ENCODE data around the gene GTF2F1. TPM values are rescaled to one million over a fixed set of nuclear protein-coding genes. Genes with fewer than 3 reads are reported as not detected.

GTF2F1 gene
- total and polyA plus RNA-seq, 4 donors = 7.4 to 24.4 (median 16.8) TPM

DNA sequence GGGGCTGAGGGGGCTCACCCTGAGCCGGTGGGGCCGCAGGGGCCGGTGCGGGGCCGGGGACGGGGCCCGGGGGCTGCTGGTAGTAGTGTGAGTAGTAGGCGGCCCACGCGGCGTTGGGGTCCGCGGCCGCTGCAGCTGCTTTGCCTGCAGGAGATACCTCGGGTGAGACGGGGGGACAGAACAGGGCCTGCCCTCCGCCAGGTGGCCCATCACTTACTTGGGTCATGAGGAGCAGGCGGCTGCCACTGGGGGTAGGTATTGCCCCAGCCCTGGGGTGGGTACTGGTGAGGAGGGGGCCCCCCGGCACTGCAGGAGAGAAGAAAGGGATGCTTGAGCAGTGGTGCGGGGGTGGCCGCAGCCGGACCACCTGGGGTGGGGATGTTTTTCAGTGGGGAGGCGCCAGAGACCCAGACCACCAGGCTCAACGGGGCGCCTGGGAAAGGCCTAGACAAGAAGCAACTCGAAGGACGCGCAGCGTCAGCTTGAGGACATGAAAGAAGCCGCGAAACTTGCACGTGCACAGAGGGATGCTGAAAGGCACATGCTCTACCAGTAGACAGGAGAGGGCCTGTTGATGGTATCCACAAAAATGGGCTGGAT, 22.7 kb upstream of the GTF2F1 start:
- Histone ChIP-seq H3K27me3 (ENCODE audit: control insufficient read depth in 4 of 4, insufficient read depth in 4 of 4, low read length in 3 of 4) (no peaks in the 10 kb centered on the region), H3K9me3 (ENCODE audit: control insufficient read depth in 4 of 4, low read length in 3 of 4) (no peaks in the 10 kb centered on the region), H3K27ac (ENCODE audit: low read depth in 1 of 2, low read length in 2 of 2) (no peak overlapping the region), H3K4me3 (ENCODE audit: low read depth in 1 of 3, low read length in 3 of 3) (no peak overlapping the region), H3K36me3 (ENCODE audit: control insufficient read depth in 4 of 4, insufficient read depth in 3 of 4, low read depth in 1 of 4, low read length in 3 of 4) (peaks cover 20 to 64% (median 46%) of the 10 kb centered on the region in 4 donors), H3K4me1 (ENCODE audit: control insufficient read depth in 4 of 4, insufficient read depth in 4 of 4, low read length in 3 of 4) (no peaks in the 10 kb centered on the region), H3K9ac (ENCODE audit: low read depth in 1 of 2, low read length in 2 of 2) (no peak overlapping the region)
- 96% methylated on average over 32 of the region's 32 CpGs for WGBS
- no peak for DNase-seq (ENCODE audit: low spot score)
- TF ChIP-seq, protein P1, sequence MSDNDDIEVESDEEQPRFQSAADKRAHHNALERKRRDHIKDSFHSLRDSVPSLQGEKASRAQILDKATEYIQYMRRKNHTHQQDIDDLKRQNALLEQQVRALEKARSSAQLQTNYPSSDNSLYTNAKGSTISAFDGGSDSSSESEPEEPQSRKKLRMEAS (IDR thresholded peaks at IDR 0.05) = no peak
- no peak for TF ChIP-seq SP1 (IDR thresholded peaks at IDR 0.05)

DNA sequence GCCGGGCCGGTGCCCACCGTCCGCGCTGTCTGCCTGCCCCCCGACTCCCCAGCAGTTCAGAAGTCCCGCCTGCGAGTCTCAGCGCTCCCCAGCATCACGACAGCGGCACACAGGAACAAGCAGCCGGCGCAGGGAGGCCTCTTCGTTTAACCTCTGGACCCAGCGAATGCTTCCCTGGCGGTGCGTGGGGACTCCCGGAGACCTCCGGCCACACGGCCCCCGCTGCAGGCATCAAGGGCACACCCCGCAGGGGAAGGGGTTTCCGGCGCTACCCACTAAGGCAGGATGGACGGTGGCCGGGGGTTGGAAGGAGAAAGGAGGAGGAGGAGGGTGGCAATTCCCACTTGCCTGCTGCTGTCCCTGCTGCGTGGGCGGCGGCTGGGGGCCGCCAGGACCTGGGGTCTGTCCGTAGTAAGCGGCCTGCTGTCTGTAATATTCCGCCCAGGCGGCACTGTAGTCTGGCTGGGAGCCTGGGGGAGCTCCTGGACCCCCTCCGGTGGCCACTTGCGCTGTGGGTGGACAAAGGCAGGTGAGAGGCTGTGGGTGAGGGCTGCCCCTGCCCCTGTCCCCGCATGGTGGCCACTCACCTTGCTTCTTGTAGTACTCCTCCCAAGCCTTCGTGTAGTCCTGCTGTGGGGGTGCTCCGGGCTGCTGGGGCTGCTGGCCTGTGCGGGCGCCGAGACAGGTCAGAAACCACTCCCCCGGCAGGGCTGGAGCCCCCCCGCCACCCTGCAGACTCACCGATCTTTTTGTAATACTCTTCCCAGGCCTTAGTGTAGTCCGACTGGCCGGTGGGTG, 22.0 kb upstream of the GTF2F1 start:
- Histone ChIP-seq H3K27ac (ENCODE audit: low read depth in 1 of 2, low read length in 2 of 2) (no peak overlapping the region), H3K9me3 (ENCODE audit: control insufficient read depth in 4 of 4, low read length in 3 of 4) (no peaks in the 10 kb centered on the region), H3K27me3 (ENCODE audit: control insufficient read depth in 4 of 4, insufficient read depth in 4 of 4, low read length in 3 of 4) (no peaks in the 10 kb centered on the region), H3K4me3 (ENCODE audit: low read depth in 1 of 3, low read length in 3 of 3) (no peak overlapping the region), H3K9ac (ENCODE audit: low read depth in 1 of 2, low read length in 2 of 2) (no peak overlapping the region), H3K36me3 (ENCODE audit: control insufficient read depth in 4 of 4, insufficient read depth in 3 of 4, low read depth in 1 of 4, low read length in 3 of 4) (peaks cover 19 to 58% (median 41%) of the 10 kb centered on the region in 4 donors), H3K4me1 (ENCODE audit: control insufficient read depth in 4 of 4, insufficient read depth in 4 of 4, low read length in 3 of 4) (no peaks in the 10 kb centered on the region)
- TF ChIP-seq EGR1 (IDR thresholded peaks at IDR 0.05; ENCODE audit: low read depth in 2 of 2) = no peak
- TF ChIP-seq FOXA1 (IDR thresholded peaks at IDR 0.05) = no peak
- TF ChIP-seq, protein P2, sequence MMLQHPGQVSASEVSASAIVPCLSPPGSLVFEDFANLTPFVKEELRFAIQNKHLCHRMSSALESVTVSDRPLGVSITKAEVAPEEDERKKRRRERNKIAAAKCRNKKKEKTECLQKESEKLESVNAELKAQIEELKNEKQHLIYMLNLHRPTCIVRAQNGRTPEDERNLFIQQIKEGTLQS (IDR thresholded peaks at IDR 0.05) = no peak
- no peak for TF ChIP-seq TAF1 (conservative IDR thresholded peaks at IDR 0.05)
- TF ChIP-seq HNF4G (IDR thresholded peaks at IDR 0.05) = no peak
- TF ChIP-seq RXRA (IDR thresholded peaks at IDR 0.05) = no peak
- TF ChIP-seq JUND (IDR thresholded peaks at IDR 0.05) = no peak
- no peak for TF ChIP-seq NR2F2 (IDR thresholded peaks at IDR 0.05)
- no peak for DNase-seq (ENCODE audit: low spot score)
- WGBS = 96% methylated on average over 47 of the region's 47 CpGs

DNA sequence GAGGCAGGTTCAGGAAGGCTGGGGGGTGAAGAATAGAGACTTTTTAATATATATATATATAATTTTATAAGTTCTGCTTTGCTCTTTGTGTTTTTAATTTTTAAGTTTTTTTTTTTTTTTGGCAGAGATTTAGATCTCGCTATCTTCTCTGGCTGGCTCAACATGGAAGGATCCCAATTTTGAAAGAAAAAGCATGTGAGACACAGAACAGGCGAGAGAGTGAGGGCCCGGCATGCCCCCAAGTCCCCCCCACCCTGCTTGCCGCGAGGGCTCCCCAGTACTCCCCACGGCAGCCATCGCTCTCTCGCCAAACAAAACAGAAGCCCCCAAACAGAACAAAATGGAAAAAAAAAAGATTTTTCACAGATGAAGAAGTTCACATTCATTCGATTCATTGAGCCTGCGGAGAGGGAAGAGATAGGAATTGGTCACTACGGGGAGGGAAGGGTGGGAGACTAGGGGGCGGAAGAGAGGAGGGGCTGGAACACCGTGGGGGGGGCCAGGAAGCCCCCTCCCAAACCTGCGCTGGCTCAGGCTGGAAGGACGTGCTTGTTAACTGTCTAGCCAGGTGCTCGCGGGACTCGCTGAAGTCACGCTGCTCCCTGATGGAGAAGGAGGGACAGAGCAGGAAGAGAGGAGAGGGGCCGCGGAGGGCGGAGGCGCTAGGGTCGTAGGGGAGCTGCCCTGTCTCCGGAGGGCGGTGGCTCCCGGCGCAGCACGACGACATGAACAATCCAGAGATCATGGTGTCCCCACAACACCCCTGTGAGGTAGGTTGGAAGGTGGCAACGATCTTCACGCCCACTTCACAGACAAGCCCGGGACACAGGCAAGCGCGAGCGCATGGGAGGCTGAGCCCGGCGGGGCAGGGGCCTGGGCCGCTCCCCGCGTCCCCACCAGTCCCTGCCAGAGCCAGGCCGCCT, 21.0 kb upstream of the GTF2F1 start:
- WGBS = 86% methylated on average over 42 of the region's 42 CpGs
- no peaks in the 10 kb centered on the region for H3K9me3 ChIP-seq (ENCODE audit: control insufficient read depth in 4 of 4, low read length in 3 of 4)
- no peaks in the 10 kb centered on the region for H3K4me1 ChIP-seq (ENCODE audit: control insufficient read depth in 4 of 4, insufficient read depth in 4 of 4, low read length in 3 of 4)
- no peak for TF ChIP-seq GABPA (IDR thresholded peaks at IDR 0.05 in 1 of 2, conservative IDR thresholded peaks at IDR 0.05 in 1 of 2)
- no peak for TF ChIP-seq HNF4A (conservative IDR thresholded peaks at IDR 0.05)
- TF ChIP-seq, protein P2 (IDR thresholded peaks at IDR 0.05) = no peak
- no peak for TF ChIP-seq FOXA1 (IDR thresholded peaks at IDR 0.05)
- no peak for TF ChIP-seq YY1 (IDR thresholded peaks at IDR 0.05)
- TF ChIP-seq RAD21 (IDR thresholded peaks at IDR 0.05) = no peak
- H3K27me3 ChIP-seq (ENCODE audit: control insufficient read depth in 4 of 4, insufficient read depth in 4 of 4, low read length in 3 of 4) = no peaks in the 10 kb centered on the region
- H3K36me3 ChIP-seq (ENCODE audit: control insufficient read depth in 4 of 4, insufficient read depth in 3 of 4, low read depth in 1 of 4, low read length in 3 of 4) = peaks cover 16 to 48% (median 30%) of the 10 kb centered on the region in 4 donors
- no peak for DNase-seq (ENCODE audit: low spot score)
- no peak overlapping the region for H3K4me3 ChIP-seq (ENCODE audit: low read depth in 1 of 3, low read length in 3 of 3)
- no peak overlapping the region for H3K27ac ChIP-seq (ENCODE audit: low read depth in 1 of 2, low read length in 2 of 2)
- no peak overlapping the region for H3K9ac ChIP-seq (ENCODE audit: low read depth in 1 of 2, low read length in 2 of 2)

Data from liver (tissue), 9 donors.